Measurements from ENCODE around the gene GABRB2.

DNA sequence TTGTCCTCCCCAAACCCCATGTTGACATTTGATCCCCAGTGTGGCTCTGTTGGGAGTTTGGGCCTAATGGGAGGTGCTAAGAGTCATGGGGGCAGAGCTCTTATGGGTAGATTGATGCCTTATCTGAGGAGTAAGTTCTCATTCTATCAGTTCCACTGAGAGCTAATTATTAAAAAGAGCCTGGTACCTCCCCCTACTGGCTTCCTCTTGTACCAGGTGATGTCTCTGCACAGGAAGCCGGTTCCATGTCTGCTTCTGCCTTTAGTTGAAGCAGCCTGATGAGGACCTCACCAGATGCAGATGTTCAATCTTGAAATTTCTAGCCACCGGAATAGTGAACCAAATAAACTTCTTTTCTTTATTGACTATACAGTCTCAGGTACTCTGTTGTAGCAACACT lies 10.8 kb downstream of the GABRB2 start:
- TF ChIP-seq YY1 (IDR thresholded peaks at IDR 0.05; ENCODE audit: insufficient read depth, insufficient read length) (no peak), SUZ12 (IDR thresholded peaks at IDR 0.05; ENCODE audit: extremely low read depth, insufficient read depth, insufficient read length) (no peak)

Data from NT2/D1 (cell line).